ENCODE results near the gene NEUROG1.

NEUROG1 gene

DNA sequence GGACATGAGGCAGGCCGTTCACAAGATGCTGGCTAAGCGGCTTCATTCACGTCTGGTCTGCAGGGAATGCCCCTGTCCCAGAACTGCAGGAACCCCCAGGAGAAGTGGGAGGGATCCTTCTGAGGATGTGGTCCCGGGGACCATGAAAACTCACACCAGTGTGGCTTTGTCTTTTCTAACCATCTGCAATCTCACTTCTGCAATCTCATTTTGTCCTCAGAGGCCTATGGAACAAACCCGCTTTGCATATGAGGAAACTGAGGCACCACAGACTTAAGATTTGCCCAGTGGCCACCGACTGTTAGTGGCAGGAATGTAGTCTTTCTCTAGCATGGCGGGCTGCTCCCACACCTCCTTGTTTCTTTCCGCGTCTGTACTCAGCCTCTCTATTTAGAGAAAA lies 36.1 kb upstream of the NEUROG1 start:
- no peaks in the 10 kb centered on the region for H3K4me1 ChIP-seq (ENCODE audit: insufficient read depth, poor library complexity, severe bottlenecking)
- TF ChIP-seq, protein P1, sequence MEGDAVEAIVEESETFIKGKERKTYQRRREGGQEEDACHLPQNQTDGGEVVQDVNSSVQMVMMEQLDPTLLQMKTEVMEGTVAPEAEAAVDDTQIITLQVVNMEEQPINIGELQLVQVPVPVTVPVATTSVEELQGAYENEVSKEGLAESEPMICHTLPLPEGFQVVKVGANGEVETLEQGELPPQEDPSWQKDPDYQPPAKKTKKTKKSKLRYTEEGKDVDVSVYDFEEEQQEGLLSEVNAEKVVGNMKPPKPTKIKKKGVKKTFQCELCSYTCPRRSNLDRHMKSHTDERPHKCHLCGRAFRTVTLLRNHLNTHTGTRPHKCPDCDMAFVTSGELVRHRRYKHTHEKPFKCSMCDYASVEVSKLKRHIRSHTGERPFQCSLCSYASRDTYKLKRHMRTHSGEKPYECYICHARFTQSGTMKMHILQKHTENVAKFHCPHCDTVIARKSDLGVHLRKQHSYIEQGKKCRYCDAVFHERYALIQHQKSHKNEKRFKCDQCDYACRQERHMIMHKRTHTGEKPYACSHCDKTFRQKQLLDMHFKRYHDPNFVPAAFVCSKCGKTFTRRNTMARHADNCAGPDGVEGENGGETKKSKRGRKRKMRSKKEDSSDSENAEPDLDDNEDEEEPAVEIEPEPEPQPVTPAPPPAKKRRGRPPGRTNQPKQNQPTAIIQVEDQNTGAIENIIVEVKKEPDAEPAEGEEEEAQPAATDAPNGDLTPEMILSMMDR (IDR thresholded peaks at IDR 0.05; ENCODE audit: poor library complexity, severe bottlenecking): no peak
- no peaks in the 10 kb centered on the region for H3K9me3 ChIP-seq (ENCODE audit: severe bottlenecking)
- no peak for ATAC-seq (ENCODE audit: low read depth)
- peaks cover 2% of the 10 kb centered on the region for H3K27me3 ChIP-seq (ENCODE audit: insufficient read depth, poor library complexity, severe bottlenecking)
- no peaks in the 10 kb centered on the region for H3K36me3 ChIP-seq (ENCODE audit: low read depth)
- DNase-seq (ENCODE audit: low spot score): no peak
- H3K4me3 ChIP-seq (ENCODE audit: severe bottlenecking): no peak overlapping the region
- H3K27ac ChIP-seq (ENCODE audit: poor library complexity, severe bottlenecking): no peak overlapping the region

DNA sequence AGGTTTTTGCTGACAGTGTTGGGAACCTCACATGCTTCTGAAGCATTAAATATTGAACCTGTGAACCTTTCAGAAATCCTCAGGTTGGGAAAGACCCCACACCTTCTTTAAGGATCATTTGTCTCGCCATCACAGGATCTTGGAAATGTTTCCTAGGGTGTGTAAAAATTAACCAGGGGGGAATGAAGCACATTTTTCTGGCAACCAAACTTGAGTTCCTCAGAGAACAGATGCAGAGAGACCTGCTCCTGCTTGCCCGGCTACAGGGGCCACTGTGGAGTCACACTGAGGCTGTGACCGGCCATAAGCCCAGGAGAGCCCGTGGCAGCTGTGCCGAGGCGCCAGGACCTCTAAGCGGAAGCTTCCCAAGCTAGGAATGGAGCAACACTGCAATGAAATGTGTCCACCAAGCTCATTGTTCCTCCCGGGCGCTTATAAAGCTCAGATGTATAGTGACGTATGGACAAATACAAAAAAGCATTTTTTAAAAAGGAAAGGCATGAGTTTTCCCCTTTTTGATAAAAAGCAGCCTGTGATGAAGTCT lies 35.4 kb upstream of the NEUROG1 start:
- ATAC-seq (ENCODE audit: low read depth): no peak
- Histone ChIP-seq H3K4me1 (ENCODE audit: insufficient read depth, poor library complexity, severe bottlenecking) (no peaks in the 10 kb centered on the region), H3K27me3 (ENCODE audit: insufficient read depth, poor library complexity, severe bottlenecking) (no peaks in the 10 kb centered on the region), H3K4me3 (ENCODE audit: severe bottlenecking) (no peak overlapping the region), H3K27ac (ENCODE audit: poor library complexity, severe bottlenecking) (no peak overlapping the region), H3K9me3 (ENCODE audit: severe bottlenecking) (no peaks in the 10 kb centered on the region), H3K36me3 (ENCODE audit: low read depth) (no peaks in the 10 kb centered on the region)
- TF ChIP-seq, protein P1 (IDR thresholded peaks at IDR 0.05; ENCODE audit: poor library complexity, severe bottlenecking): no peak
- no peak for DNase-seq (ENCODE audit: low spot score)

DNA sequence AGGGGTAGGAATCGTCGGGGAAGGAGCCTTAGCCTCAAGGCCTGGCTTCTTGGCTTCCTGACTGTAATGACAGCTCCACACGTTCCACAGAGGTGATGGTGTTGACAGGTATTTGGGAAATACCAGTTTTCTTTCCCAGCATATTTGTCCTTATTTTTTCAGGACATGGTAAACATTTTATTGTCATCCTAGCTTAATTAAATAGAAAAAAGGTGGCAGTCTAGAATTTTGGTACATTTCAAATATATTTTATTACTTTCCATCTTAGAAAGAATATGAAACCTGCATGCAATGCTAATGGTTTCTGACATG lies 34.6 kb upstream of the NEUROG1 start:
- ATAC-seq (ENCODE audit: low read depth): no peak
- Histone ChIP-seq H3K27me3 (ENCODE audit: insufficient read depth, poor library complexity, severe bottlenecking) (no peaks in the 10 kb centered on the region), H3K27ac (ENCODE audit: poor library complexity, severe bottlenecking) (no peak overlapping the region), H3K9me3 (ENCODE audit: severe bottlenecking) (no peaks in the 10 kb centered on the region), H3K4me1 (ENCODE audit: insufficient read depth, poor library complexity, severe bottlenecking) (no peaks in the 10 kb centered on the region), H3K4me3 (ENCODE audit: severe bottlenecking) (no peak overlapping the region), H3K36me3 (ENCODE audit: low read depth) (no peaks in the 10 kb centered on the region)
- TF ChIP-seq, protein P1 (IDR thresholded peaks at IDR 0.05; ENCODE audit: poor library complexity, severe bottlenecking): peak; percentile 43
- DNase-seq (ENCODE audit: low spot score): no peak

DNA sequence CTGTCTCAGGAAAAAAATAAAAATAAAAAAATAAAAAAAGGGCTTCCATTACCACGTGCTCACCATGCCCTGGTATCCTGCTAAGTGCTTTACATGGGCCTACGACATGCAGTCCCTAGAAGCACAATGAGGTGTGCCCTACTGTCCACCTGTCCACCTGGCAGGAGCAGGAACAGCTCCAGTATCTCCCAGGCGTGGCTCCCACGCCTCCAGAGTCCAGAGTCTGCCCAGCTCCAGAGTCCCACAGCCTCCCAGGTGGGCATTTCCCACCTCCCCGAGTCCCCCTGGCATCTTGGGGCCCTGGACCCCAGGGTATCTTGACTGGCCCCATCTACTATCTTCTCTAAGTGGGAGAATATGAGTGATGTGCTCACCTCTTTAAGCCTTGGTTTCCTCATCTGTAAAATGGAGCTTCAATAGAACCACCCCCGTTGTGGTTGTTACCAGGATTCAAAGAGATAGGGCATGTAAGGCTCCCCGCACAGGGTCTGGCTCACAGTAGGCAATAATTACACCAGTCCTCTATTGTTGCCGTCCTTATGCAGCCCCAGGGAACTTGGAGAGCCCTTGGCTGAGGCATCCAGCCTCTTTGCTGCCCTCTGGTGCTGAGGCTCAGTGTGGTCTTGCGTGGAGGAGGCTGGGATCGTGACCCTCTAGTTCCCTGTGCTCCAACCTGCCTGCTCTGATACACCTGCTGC lies 34.1 kb upstream of the NEUROG1 start:
- ATAC-seq (ENCODE audit: low read depth): peak; percentile 64
- H3K27ac ChIP-seq (ENCODE audit: poor library complexity, severe bottlenecking): no peak overlapping the region
- no peaks in the 10 kb centered on the region for H3K36me3 ChIP-seq (ENCODE audit: low read depth)
- H3K4me1 ChIP-seq (ENCODE audit: insufficient read depth, poor library complexity, severe bottlenecking): no peaks in the 10 kb centered on the region
- DNase-seq (ENCODE audit: low spot score): no peak
- no peak overlapping the region for H3K4me3 ChIP-seq (ENCODE audit: severe bottlenecking)
- no peaks in the 10 kb centered on the region for H3K27me3 ChIP-seq (ENCODE audit: insufficient read depth, poor library complexity, severe bottlenecking)
- TF ChIP-seq, protein P1 (IDR thresholded peaks at IDR 0.05; ENCODE audit: poor library complexity, severe bottlenecking): peak; percentile 65
- H3K9me3 ChIP-seq (ENCODE audit: severe bottlenecking): no peaks in the 10 kb centered on the region

DNA sequence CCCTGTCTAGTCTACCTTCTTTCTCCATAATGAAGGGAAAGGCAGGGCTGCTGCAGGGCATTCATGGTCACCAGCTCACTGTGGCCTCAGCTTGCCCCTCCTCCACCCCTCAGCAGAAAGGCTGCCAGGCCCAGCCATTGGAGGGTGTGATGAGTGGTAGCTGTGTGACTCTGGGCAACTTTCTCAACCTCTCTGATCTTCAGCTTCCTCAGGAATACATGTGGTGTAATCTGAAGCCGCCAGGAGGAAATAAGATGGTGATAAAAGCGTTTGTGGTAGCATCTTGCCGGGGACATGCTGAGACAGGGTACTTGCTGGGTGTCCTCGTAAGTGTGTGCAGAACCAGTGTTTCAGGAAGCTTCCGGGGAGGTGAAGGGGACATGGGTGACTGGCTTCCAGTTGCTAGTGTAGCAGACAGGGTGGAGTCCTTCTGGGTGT lies 33.2 kb upstream of the NEUROG1 start:
- H3K27me3 ChIP-seq (ENCODE audit: insufficient read depth, poor library complexity, severe bottlenecking): no peaks in the 10 kb centered on the region
- H3K36me3 ChIP-seq (ENCODE audit: low read depth): no peaks in the 10 kb centered on the region
- no peaks in the 10 kb centered on the region for H3K4me1 ChIP-seq (ENCODE audit: insufficient read depth, poor library complexity, severe bottlenecking)
- H3K4me3 ChIP-seq (ENCODE audit: severe bottlenecking): no peak overlapping the region
- ATAC-seq (ENCODE audit: low read depth): no peak
- H3K27ac ChIP-seq (ENCODE audit: poor library complexity, severe bottlenecking): no peak overlapping the region
- no peak for DNase-seq (ENCODE audit: low spot score)
- TF ChIP-seq, protein P1 (IDR thresholded peaks at IDR 0.05; ENCODE audit: poor library complexity, severe bottlenecking): no peak
- H3K9me3 ChIP-seq (ENCODE audit: severe bottlenecking): no peaks in the 10 kb centered on the region

Data from RWPE2 (cell line).